SK-N-SH (cell line): ENCODE data around the gene BIRC6.

Experiments
- EP300 ChIP-seq, 2 experiments: IDR thresholded peaks; 2 replicates each; pipeline versions ENCODE4 v1.4.0 to v1.6.1; 2012; ENCODE audit warnings: borderline replicate concordance in 1 of 2, low read depth in 1 of 2, low read length in 1 of 2
- POLR2AphosphoS5 ChIP-seq: IDR thresholded peaks from 2 replicates; pipeline ENCODE4 v1.6.1; 2012; ENCODE audit warnings: low read depth, low read length
- RAD21 ChIP-seq: IDR thresholded peaks from 2 replicates; pipeline ENCODE4 v1.6.1; 2012; ENCODE audit warnings: mild to moderate bottlenecking, low read length
- RFX5 ChIP-seq: IDR thresholded peaks from 2 replicates; pipeline ENCODE4 v1.6.1; 2012; ENCODE audit warnings: mild to moderate bottlenecking, improper control_type of control experiment, low read length
- SMC3 ChIP-seq: IDR thresholded peaks from 2 replicates; pipeline ENCODE4 v1.6.1; 2012; ENCODE audit warnings: low read depth, low read length, improper control_type of control experiment
- TF ChIP-seq, protein P1 (sequence below): fragments of 200-600 bp; sonication (generic); IDR thresholded peaks from 2 replicates; pipeline ENCODE4 v1.6.1; 2017; ENCODE audit warnings: antibody characterized with exemption, mild to moderate bottlenecking, moderate library complexity
- TF ChIP-seq, protein P2 (sequence below): fragments of 150-350 bp; IDR thresholded peaks from 2 replicates; pipeline ENCODE4 v1.6.1; 2016; ENCODE audit warnings: mild to moderate bottlenecking, low read depth, low read length

DNA sequence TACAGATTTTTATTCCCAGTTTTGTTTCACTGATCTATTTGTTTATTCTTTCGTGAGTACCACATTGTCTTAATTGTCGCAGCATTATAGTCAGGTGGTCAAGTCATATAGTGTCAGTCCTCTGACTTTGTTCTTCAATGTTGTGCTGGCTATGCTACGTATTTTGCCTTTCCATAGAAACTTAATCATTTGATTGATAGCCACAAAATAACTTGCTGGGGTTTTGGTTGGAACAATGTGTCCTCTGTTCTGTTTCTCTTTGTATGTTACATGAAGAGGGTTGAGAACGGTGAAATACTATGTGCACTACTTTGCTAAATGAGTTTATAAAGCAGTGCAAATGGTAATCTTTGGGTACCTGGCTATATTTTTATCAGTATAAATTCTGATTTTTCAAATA lies 206.1 kb downstream of the BIRC6 start:
- TF ChIP-seq SMC3, result no peak
- no peak for TF ChIP-seq RAD21
- TF ChIP-seq, protein P1, sequence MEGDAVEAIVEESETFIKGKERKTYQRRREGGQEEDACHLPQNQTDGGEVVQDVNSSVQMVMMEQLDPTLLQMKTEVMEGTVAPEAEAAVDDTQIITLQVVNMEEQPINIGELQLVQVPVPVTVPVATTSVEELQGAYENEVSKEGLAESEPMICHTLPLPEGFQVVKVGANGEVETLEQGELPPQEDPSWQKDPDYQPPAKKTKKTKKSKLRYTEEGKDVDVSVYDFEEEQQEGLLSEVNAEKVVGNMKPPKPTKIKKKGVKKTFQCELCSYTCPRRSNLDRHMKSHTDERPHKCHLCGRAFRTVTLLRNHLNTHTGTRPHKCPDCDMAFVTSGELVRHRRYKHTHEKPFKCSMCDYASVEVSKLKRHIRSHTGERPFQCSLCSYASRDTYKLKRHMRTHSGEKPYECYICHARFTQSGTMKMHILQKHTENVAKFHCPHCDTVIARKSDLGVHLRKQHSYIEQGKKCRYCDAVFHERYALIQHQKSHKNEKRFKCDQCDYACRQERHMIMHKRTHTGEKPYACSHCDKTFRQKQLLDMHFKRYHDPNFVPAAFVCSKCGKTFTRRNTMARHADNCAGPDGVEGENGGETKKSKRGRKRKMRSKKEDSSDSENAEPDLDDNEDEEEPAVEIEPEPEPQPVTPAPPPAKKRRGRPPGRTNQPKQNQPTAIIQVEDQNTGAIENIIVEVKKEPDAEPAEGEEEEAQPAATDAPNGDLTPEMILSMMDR, result no peak
- no peak for TF ChIP-seq POLR2AphosphoS5
- TF ChIP-seq, protein P2, sequence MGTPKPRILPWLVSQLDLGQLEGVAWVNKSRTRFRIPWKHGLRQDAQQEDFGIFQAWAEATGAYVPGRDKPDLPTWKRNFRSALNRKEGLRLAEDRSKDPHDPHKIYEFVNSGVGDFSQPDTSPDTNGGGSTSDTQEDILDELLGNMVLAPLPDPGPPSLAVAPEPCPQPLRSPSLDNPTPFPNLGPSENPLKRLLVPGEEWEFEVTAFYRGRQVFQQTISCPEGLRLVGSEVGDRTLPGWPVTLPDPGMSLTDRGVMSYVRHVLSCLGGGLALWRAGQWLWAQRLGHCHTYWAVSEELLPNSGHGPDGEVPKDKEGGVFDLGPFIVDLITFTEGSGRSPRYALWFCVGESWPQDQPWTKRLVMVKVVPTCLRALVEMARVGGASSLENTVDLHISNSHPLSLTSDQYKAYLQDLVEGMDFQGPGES, result no peak
- TF ChIP-seq EP300 (IDR thresholded peaks at IDR 0.05; ENCODE audit: borderline replicate concordance in 1 of 2, low read depth in 1 of 2, low read length in 1 of 2), result no peak
- TF ChIP-seq RFX5, result no peak
